ENCODE measurements around the gene CDH23.

CDH23 gene

DNA sequence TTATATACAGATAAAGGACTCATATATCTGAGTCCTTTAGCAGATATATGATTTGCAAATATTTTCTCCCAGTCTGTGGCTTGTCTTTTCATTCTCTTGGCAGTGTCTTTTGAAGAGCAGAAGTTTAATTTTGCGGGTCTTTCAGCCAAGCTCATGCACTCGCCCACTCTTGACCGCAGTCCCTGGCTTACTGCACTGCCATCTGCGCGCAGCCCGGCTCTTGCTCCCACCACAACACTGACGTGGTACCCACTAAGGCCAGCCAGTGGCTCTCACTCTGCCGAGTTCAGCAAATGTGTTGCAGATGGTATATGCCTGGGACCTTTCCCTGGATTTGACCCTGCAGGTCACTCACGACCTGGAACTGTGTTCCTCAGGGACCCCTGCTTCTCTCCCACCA lies 74.3 kb downstream of the CDH23 start:
- Histone ChIP-seq H3K4me1 (ENCODE audit: control insufficient read depth in 1 of 2, insufficient read depth in 2 of 2, low read length in 2 of 2) (peaks cover 25 to 39% of the 10 kb centered on the region in 2 donors), H3K27me3 (ENCODE audit: control insufficient read depth in 1 of 2, insufficient read depth in 2 of 2, low read length in 2 of 2) (no peaks in the 10 kb centered on the region), H3K9ac (ENCODE audit: low read depth in 1 of 2, low read length in 2 of 2) (no peak overlapping the region), H3K36me3 (ENCODE audit: control insufficient read depth in 1 of 2, insufficient read depth in 2 of 2, low read length in 2 of 2) (no peaks in the 10 kb centered on the region), H3K9me3 (ENCODE audit: control insufficient read depth in 1 of 2, low read length in 2 of 2) (no peaks in the 10 kb centered on the region), H3K4me3 (ENCODE audit: low read depth in 1 of 2, low read length in 2 of 2) (no peak overlapping the region), H3K27ac (ENCODE audit: low read depth, low read length) (no peak overlapping the region)

DNA sequence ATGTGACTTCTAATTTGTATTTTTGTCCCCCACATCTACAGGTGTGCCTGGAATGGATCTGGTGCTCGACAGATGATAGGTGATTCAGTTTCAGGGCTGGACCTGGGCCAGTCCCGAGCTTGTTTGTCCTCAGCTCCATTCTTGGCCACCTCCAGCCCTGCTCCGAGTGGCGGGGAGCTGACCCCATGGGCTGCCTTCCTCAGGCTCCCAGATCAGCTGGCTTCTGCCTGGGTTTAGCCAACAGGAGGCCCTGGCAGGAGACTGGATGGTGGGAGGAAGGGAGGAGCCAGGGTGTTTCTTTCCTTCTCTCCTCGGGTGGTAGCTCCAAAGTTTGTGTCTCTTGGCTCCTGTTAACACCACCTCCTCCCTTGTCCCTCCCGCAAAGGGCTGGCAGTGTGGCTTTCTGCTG lies 75.2 kb downstream of the CDH23 start:
- no peak overlapping the region for H3K9ac ChIP-seq (ENCODE audit: low read depth in 1 of 2, low read length in 2 of 2)
- no peak overlapping the region for H3K27ac ChIP-seq (ENCODE audit: low read depth, low read length)
- H3K36me3 ChIP-seq (ENCODE audit: control insufficient read depth in 1 of 2, insufficient read depth in 2 of 2, low read length in 2 of 2) = no peaks in the 10 kb centered on the region
- H3K9me3 ChIP-seq (ENCODE audit: control insufficient read depth in 1 of 2, low read length in 2 of 2) = no peaks in the 10 kb centered on the region
- no peaks in the 10 kb centered on the region for H3K27me3 ChIP-seq (ENCODE audit: control insufficient read depth in 1 of 2, insufficient read depth in 2 of 2, low read length in 2 of 2)
- no peak overlapping the region for H3K4me3 ChIP-seq (ENCODE audit: low read depth in 1 of 2, low read length in 2 of 2)
- peaks cover 34 to 41% of the 10 kb centered on the region in 2 donors for H3K4me1 ChIP-seq (ENCODE audit: control insufficient read depth in 1 of 2, insufficient read depth in 2 of 2, low read length in 2 of 2)

DNA sequence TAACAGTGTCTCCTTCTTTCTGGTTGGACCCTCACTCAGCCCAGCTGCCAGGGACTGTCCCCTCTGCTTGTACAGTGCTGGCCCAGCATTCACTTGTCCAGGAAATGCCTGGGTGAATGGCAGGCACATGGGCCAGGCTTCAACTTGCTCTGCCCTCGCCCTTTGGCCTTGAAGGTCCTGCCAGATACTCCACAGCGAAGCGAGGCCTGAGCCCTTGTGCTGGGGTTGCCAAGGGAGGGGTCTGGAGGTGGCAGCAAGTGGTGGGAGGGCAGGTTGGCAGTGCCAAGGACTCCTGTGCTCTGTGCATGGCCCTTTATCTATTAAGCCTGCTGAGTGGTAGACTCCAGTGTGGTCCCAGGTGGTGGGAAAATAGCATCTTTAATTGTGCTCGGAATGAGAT lies 75.7 kb downstream of the CDH23 start:
- H3K27me3 ChIP-seq (ENCODE audit: control insufficient read depth in 1 of 2, insufficient read depth in 2 of 2, low read length in 2 of 2) = no peaks in the 10 kb centered on the region
- no peak overlapping the region for H3K4me3 ChIP-seq (ENCODE audit: low read depth in 1 of 2, low read length in 2 of 2)
- no peak overlapping the region for H3K27ac ChIP-seq (ENCODE audit: low read depth, low read length)
- H3K36me3 ChIP-seq (ENCODE audit: control insufficient read depth in 1 of 2, insufficient read depth in 2 of 2, low read length in 2 of 2) = no peaks in the 10 kb centered on the region
- no peak overlapping the region for H3K9ac ChIP-seq (ENCODE audit: low read depth in 1 of 2, low read length in 2 of 2)
- peaks cover 34 to 41% of the 10 kb centered on the region in 2 donors for H3K4me1 ChIP-seq (ENCODE audit: control insufficient read depth in 1 of 2, insufficient read depth in 2 of 2, low read length in 2 of 2)
- H3K9me3 ChIP-seq (ENCODE audit: control insufficient read depth in 1 of 2, low read length in 2 of 2) = no peaks in the 10 kb centered on the region

DNA sequence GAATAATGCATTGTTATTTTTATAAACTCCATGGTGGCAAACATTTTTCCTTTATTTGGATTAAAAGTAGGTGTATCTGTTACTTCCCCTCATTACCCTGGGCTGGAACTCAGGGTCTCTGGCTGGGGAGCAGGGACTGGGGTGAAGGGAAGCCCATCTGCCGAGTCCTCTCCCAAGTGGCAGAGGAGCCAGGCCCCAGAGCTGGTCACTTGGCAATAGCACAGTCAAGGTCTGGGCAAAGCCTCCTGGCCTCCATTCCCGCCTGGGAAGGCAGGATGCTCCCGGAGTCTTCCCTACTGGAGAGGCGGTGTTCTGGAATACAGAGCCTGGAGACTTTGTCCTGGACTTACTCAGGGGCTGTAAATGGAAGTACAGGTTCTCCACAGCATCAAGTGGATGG lies 76.2 kb downstream of the CDH23 start:
- Histone ChIP-seq H3K9me3 (ENCODE audit: control insufficient read depth in 1 of 2, low read length in 2 of 2) (no peaks in the 10 kb centered on the region), H3K27ac (ENCODE audit: low read depth, low read length) (no peak overlapping the region), H3K27me3 (ENCODE audit: control insufficient read depth in 1 of 2, insufficient read depth in 2 of 2, low read length in 2 of 2) (no peaks in the 10 kb centered on the region), H3K4me3 (ENCODE audit: low read depth in 1 of 2, low read length in 2 of 2) (no peak overlapping the region), H3K4me1 (ENCODE audit: control insufficient read depth in 1 of 2, insufficient read depth in 2 of 2, low read length in 2 of 2) (peaks cover 34 to 41% of the 10 kb centered on the region in 2 donors), H3K9ac (ENCODE audit: low read depth in 1 of 2, low read length in 2 of 2) (no peak overlapping the region), H3K36me3 (ENCODE audit: control insufficient read depth in 1 of 2, insufficient read depth in 2 of 2, low read length in 2 of 2) (no peaks in the 10 kb centered on the region)

DNA sequence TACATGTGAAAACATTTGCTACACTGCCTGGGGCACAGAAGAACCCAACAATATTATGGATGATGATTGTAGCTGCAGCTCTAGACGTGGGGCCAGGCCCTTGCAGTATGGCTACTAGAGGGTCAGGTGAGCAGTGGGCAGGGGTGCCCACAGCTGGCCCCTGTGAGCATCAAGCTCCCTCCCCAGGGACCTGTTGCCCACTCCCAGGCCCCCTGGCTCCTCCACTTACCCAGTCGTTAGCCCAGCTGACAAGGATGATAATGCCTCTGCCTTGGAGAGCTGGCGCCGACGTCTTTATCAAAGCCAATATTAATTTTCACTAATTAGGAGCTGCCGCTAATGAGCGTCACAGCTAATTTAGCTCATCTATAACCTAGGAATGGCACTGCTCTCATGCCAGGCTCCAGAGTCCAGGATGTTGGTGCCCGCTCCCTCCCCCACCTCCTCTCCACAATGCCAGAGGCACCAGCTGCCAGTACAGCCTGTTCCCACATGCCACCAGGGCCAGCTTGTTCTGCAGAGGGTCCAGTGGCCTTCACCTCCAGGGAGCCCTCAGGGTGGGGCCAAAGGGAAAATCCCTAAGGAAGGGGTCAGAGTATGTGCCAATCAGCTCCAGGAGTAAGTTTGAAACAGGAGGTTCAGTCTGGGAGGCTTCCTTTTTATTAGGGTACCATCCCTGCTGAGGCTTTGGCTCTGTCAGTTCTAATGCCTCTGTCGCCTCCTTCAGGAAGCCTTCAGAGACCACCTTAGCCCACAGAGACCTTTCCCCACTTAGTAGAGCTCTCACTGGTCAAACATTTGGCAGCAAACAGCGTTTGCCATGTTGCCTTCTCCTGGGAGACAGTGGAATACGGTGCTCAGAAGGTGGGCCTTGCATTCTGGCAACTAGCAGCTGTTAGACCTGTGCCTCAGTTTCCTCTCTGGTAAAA lies 77.2 kb downstream of the CDH23 start:
- H3K27ac ChIP-seq (ENCODE audit: low read depth, low read length) = no peak overlapping the region
- H3K4me1 ChIP-seq (ENCODE audit: control insufficient read depth in 1 of 2, insufficient read depth in 2 of 2, low read length in 2 of 2) = peaks cover 34 to 41% of the 10 kb centered on the region in 2 donors
- no peaks in the 10 kb centered on the region for H3K27me3 ChIP-seq (ENCODE audit: control insufficient read depth in 1 of 2, insufficient read depth in 2 of 2, low read length in 2 of 2)
- no peak overlapping the region for H3K4me3 ChIP-seq (ENCODE audit: low read depth in 1 of 2, low read length in 2 of 2)
- H3K36me3 ChIP-seq (ENCODE audit: control insufficient read depth in 1 of 2, insufficient read depth in 2 of 2, low read length in 2 of 2) = no peaks in the 10 kb centered on the region
- H3K9ac ChIP-seq (ENCODE audit: low read depth in 1 of 2, low read length in 2 of 2) = no peak overlapping the region
- no peaks in the 10 kb centered on the region for H3K9me3 ChIP-seq (ENCODE audit: control insufficient read depth in 1 of 2, low read length in 2 of 2)

DNA sequence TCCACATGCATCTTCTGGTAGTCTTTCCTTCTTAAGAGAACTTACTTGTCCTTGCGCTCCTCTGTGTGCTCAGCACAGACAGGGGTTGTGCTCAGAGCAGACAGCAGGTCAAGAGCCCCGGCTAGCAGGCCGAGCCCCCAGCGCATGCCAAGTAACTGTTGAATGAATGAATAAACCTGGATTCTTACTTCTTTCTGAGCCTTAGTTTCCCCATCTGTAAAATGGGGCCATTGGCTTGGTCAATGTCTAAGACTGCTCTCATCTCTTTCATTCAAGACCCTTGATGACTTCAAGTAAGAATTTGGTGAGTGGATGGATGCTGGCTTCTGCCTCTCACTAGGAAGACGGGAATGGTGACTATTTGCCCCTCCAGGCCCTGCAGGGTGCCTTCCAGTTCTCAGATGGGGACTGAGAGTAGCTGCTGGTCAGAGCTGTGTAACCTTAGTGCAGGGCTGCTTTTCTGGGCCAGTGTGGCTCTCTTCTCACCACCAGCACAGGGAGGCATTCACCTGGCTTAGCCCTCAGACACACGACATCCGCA lies 78.1 kb downstream of the CDH23 start:
- H3K36me3 ChIP-seq (ENCODE audit: control insufficient read depth in 1 of 2, insufficient read depth in 2 of 2, low read length in 2 of 2) = no peaks in the 10 kb centered on the region
- peaks cover 34 to 41% of the 10 kb centered on the region in 2 donors for H3K4me1 ChIP-seq (ENCODE audit: control insufficient read depth in 1 of 2, insufficient read depth in 2 of 2, low read length in 2 of 2)
- H3K9ac ChIP-seq (ENCODE audit: low read depth in 1 of 2, low read length in 2 of 2) = no peak overlapping the region
- H3K27me3 ChIP-seq (ENCODE audit: control insufficient read depth in 1 of 2, insufficient read depth in 2 of 2, low read length in 2 of 2) = no peaks in the 10 kb centered on the region
- no peak overlapping the region for H3K27ac ChIP-seq (ENCODE audit: low read depth, low read length)
- H3K4me3 ChIP-seq (ENCODE audit: low read depth in 1 of 2, low read length in 2 of 2) = no peak overlapping the region
- H3K9me3 ChIP-seq (ENCODE audit: control insufficient read depth in 1 of 2, low read length in 2 of 2) = no peaks in the 10 kb centered on the region

DNA sequence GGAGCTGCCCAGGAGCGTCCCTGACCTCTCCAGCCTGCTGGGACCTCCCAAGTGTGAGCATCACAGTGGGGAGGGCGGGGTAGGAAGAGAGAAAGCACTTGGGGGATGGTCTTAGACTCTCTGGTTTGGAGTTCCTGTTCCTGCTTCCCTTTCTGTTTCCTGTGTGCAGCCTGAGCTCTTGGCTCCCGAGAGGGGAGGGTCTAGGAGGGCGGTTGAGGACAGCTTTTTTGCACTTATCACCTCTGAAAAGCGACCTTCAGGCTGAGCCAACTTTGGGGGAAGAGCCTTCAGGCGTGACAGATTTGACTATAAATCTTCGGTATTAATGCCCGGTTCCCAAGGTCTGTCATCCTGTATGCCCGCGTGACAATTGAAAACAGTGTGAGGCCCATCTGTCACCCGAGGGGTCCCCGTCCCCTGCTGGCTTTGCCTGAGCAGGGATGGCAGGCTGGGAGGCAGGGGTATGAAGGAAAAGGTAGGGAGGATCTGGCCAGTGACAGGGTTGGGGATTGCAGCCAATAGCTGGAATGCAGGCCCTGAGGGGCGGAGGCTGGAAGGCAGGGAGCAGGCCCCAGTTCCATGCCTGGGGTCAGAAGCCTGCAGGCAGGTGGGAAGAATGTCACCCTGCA lies 78.6 kb downstream of the CDH23 start:
- H3K27ac ChIP-seq (ENCODE audit: low read depth, low read length) = no peak overlapping the region
- H3K4me3 ChIP-seq (ENCODE audit: low read depth in 1 of 2, low read length in 2 of 2) = no peak overlapping the region
- no peaks in the 10 kb centered on the region for H3K9me3 ChIP-seq (ENCODE audit: control insufficient read depth in 1 of 2, low read length in 2 of 2)
- H3K27me3 ChIP-seq (ENCODE audit: control insufficient read depth in 1 of 2, insufficient read depth in 2 of 2, low read length in 2 of 2) = no peaks in the 10 kb centered on the region
- H3K36me3 ChIP-seq (ENCODE audit: control insufficient read depth in 1 of 2, insufficient read depth in 2 of 2, low read length in 2 of 2) = no peaks in the 10 kb centered on the region
- no peak overlapping the region for H3K9ac ChIP-seq (ENCODE audit: low read depth in 1 of 2, low read length in 2 of 2)
- H3K4me1 ChIP-seq (ENCODE audit: control insufficient read depth in 1 of 2, insufficient read depth in 2 of 2, low read length in 2 of 2) = peaks cover 34 to 41% of the 10 kb centered on the region in 2 donors

DNA sequence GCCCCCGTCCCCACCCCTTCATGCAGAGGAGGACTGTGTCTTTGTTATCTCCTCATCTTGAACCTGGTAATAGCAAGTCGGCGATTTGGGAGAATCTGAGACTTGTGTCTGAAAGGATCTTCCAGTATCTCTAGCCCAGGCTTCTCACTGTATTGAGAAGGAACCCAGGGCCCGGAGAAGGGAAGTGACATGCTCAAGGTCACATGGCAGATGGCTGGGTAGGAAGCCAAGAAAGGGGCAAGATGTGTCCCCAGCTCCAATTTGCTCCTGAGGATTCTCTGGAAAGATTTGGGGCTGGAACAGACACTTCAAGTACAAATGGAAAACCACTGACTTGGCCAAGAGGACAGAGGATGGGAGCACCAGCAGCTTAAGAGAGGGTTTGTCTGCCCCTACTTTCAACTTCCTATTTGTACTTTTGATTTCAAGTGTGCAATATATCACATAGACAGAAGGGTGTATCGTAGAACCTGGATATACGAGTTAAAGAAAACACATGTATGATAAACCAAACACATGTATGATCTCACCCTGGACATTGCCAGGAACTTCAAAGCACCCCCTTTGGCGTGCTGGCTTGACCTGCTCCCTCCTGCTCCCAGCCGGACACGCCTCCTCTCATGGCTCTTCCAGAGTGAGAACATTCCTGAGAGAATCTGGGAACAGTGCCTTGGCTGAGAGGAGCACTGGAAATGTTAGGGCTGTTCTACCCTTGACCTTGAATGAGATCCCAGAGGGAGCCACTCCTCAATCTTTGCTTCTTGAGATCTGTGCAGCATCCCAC lies 79.7 kb downstream of the CDH23 start:
- Histone ChIP-seq H3K4me1 (ENCODE audit: control insufficient read depth in 1 of 2, insufficient read depth in 2 of 2, low read length in 2 of 2) (peaks cover 34 to 41% of the 10 kb centered on the region in 2 donors), H3K27ac (ENCODE audit: low read depth, low read length) (no peak overlapping the region)

DNA sequence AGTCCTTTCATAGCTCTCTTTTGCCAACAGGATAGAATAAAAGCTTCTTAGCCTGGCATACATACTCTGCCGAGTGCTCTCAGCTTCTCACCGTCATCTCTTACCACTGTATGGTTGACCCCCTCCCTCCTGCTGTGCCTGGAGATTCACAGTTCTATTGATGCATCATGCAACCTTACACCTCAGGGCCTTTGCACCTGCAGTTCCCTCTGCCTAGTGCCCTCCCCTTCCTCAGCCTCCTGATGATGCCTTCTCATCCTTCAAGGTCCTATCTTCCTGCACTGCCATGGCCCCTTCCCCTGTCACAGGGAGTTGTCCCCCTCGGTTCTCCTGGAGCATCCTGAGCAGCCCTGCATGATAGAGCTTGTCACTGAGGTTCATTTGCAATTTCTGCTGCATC lies 81.5 kb downstream of the CDH23 start:
- Histone ChIP-seq H3K9me3 (ENCODE audit: control insufficient read depth in 1 of 2, low read length in 2 of 2) (no peaks in the 10 kb centered on the region), H3K27ac (ENCODE audit: low read depth, low read length) (no peak overlapping the region), H3K36me3 (ENCODE audit: control insufficient read depth in 1 of 2, insufficient read depth in 2 of 2, low read length in 2 of 2) (no peaks in the 10 kb centered on the region), H3K4me3 (ENCODE audit: low read depth in 1 of 2, low read length in 2 of 2) (no peak overlapping the region), H3K9ac (ENCODE audit: low read depth in 1 of 2, low read length in 2 of 2) (no peak overlapping the region), H3K4me1 (ENCODE audit: control insufficient read depth in 1 of 2, insufficient read depth in 2 of 2, low read length in 2 of 2) (peaks cover 23 to 28% of the 10 kb centered on the region in 2 donors), H3K27me3 (ENCODE audit: control insufficient read depth in 1 of 2, insufficient read depth in 2 of 2, low read length in 2 of 2) (no peaks in the 10 kb centered on the region)

More for the DNA sequence above, 79.7 kb downstream of the CDH23 start:
- H3K9ac ChIP-seq (ENCODE audit: low read depth in 1 of 2, low read length in 2 of 2) = no peak overlapping the region
- no peaks in the 10 kb centered on the region for H3K27me3 ChIP-seq (ENCODE audit: control insufficient read depth in 1 of 2, insufficient read depth in 2 of 2, low read length in 2 of 2)
- no peaks in the 10 kb centered on the region for H3K36me3 ChIP-seq (ENCODE audit: control insufficient read depth in 1 of 2, insufficient read depth in 2 of 2, low read length in 2 of 2)
- no peaks in the 10 kb centered on the region for H3K9me3 ChIP-seq (ENCODE audit: control insufficient read depth in 1 of 2, low read length in 2 of 2)
- peak overlapping the region in 1 of 2 donors; percentile 30 for H3K4me3 ChIP-seq (ENCODE audit: low read depth in 1 of 2, low read length in 2 of 2)
